Muscle layer of duodenum (tissue), 2 donors: ENCODE measurements around the gene TRIM60.
"Not testable (repeated sequence)": the region's sequence is repeated elsewhere in the genome, so short reads cannot be mapped to it uniquely, and the experiment has no call there.

Experiments used
- H3K27ac ChIP-seq: one replicate; pipeline ENCODE4 v1.7.0; 2013; ENCODE audit warnings: mild to moderate bottlenecking, low read length
- H3K27me3 ChIP-seq: one replicate; pipeline ENCODE4 v1.7.0; 2013; ENCODE audit warnings: low read depth, mild to moderate bottlenecking, control low read depth, low read length
- H3K36me3 ChIP-seq, 2 donors: one replicate each; pipeline ENCODE4 v1.7.0; 2013; ENCODE audit warnings: low read length in 2 of 2, control low read depth in 1 of 2, mild to moderate bottlenecking in 1 of 2; ENCODE audit not compliant: insufficient read depth in 2 of 2, control insufficient read depth in 1 of 2
- H3K4me1 ChIP-seq, 2 donors: one replicate each; pipeline ENCODE4 v1.7.0; 2013; ENCODE audit warnings: low read length in 2 of 2, mild to moderate bottlenecking in 2 of 2, control low read depth in 1 of 2, moderate library complexity in 1 of 2; ENCODE audit not compliant: insufficient read depth in 2 of 2, control insufficient read depth in 1 of 2
- H3K4me3 ChIP-seq, 2 donors: one replicate each; pipeline ENCODE4 v1.7.0; 2013; ENCODE audit warnings: low read length in 2 of 2, low read depth in 1 of 2, mild to moderate bottlenecking in 1 of 2
- H3K9me3 ChIP-seq, 2 donors: one replicate each; pipeline ENCODE4 v1.7.0; 2013; ENCODE audit warnings: low read length in 2 of 2, control low read depth in 1 of 2, mild to moderate bottlenecking in 1 of 2; ENCODE audit not compliant: control insufficient read depth in 1 of 2
- donor health status: healthy.

TRIM60 gene

GRCh38 chr4:165009493-165010227 lies 22.1 kb upstream of the TRIM60 start:
- H3K4me1 ChIP-seq: no peaks in the 10 kb centered on the region
- H3K27me3 ChIP-seq: no peaks in the 10 kb centered on the region

GRCh38 chr4:165010487-165010886 lies 21.3 kb upstream of the TRIM60 start:
- Histone ChIP-seq H3K27me3 (no peaks in the 10 kb centered on the region), H3K4me1 (no peaks in the 10 kb centered on the region), H3K36me3 (no peaks in the 10 kb centered on the region), H3K9me3 (no peaks in the 10 kb centered on the region), H3K27ac (no peak overlapping the region), H3K4me3 (no peak overlapping the region)

More at GRCh38 chr4:165009493-165010227, 22.1 kb upstream of the TRIM60 start:
- H3K4me3 ChIP-seq: no peak overlapping the region
- H3K27ac ChIP-seq: no peak overlapping the region
- H3K9me3 ChIP-seq: no peaks in the 10 kb centered on the region
- no peaks in the 10 kb centered on the region for H3K36me3 ChIP-seq

- no peak overlapping the region for H3K27ac ChIP-seq
- no peaks in the 10 kb centered on the region for H3K27me3 ChIP-seq
- H3K36me3 ChIP-seq: no peaks in the 10 kb centered on the region
- H3K9me3 ChIP-seq: no peaks in the 10 kb centered on the region
- H3K4me1 ChIP-seq: no peaks in the 10 kb centered on the region
- H3K4me3 ChIP-seq: no peak overlapping the region
These were observed 20.8 kb upstream of the TRIM60 start for GRCh38 chr4:165010991-165011390.

- H3K36me3 ChIP-seq: no peaks in the 10 kb centered on the region
- no peaks in the 10 kb centered on the region for H3K27me3 ChIP-seq
- H3K27ac ChIP-seq: no peak overlapping the region
- H3K4me1 ChIP-seq: no peaks in the 10 kb centered on the region
- H3K9me3 ChIP-seq: no peaks in the 10 kb centered on the region
- no peak overlapping the region for H3K4me3 ChIP-seq
These were observed 20.4 kb upstream of the TRIM60 start for GRCh38 chr4:165011403-165011802.

GRCh38 chr4:165013691-165014090 lies 18.1 kb upstream of the TRIM60 start:
- Histone ChIP-seq H3K27ac (no peak overlapping the region), H3K36me3 (no peaks in the 10 kb centered on the region), H3K9me3 (no peaks in the 10 kb centered on the region), H3K4me3 (no peak overlapping the region), H3K27me3 (no peaks in the 10 kb centered on the region), H3K4me1 (no peaks in the 10 kb centered on the region)

- H3K9me3 ChIP-seq: no peaks in the 10 kb centered on the region
- no peak overlapping the region for H3K4me3 ChIP-seq
- no peaks in the 10 kb centered on the region for H3K36me3 ChIP-seq
- no peaks in the 10 kb centered on the region for H3K27me3 ChIP-seq
- no peaks in the 10 kb centered on the region for H3K4me1 ChIP-seq
- no peak overlapping the region for H3K27ac ChIP-seq
These were observed 14.8 kb upstream of the TRIM60 start for GRCh38 chr4:165016971-165017370.

- not testable (repeated sequence) for H3K36me3 ChIP-seq, H3K27ac ChIP-seq, H3K27me3 ChIP-seq, H3K9me3 ChIP-seq, H3K4me3 ChIP-seq, H3K4me1 ChIP-seq
These were observed 11.8 kb upstream of the TRIM60 start for GRCh38 chr4:165019995-165020394.

- not testable (repeated sequence) for H3K9me3 ChIP-seq, H3K4me1 ChIP-seq, H3K27me3 ChIP-seq, H3K27ac ChIP-seq, H3K36me3 ChIP-seq, H3K4me3 ChIP-seq
These were observed 6.0 kb upstream of the TRIM60 start for GRCh38 chr4:165025782-165026181.

- Histone ChIP-seq H3K9me3 (no peaks in the 10 kb centered on the region), H3K27me3 (no peaks in the 10 kb centered on the region), H3K36me3 (no peaks in the 10 kb centered on the region)
These were observed 3.9 kb upstream of the TRIM60 start for GRCh38 chr4:165027762-165028402.

GRCh38 chr4:165048170-165048569 lies 16.4 kb downstream of the TRIM60 start:
- Histone ChIP-seq H3K36me3 (no peaks in the 10 kb centered on the region), H3K4me1 (no peaks in the 10 kb centered on the region), H3K27ac (no peak overlapping the region), H3K9me3 (no peaks in the 10 kb centered on the region), H3K27me3 (no peaks in the 10 kb centered on the region), H3K4me3 (no peak overlapping the region)

More at GRCh38 chr4:165027762-165028402, 3.9 kb upstream of the TRIM60 start:
- H3K4me1 ChIP-seq: no peaks in the 10 kb centered on the region
- no peak overlapping the region for H3K4me3 ChIP-seq
- no peak overlapping the region for H3K27ac ChIP-seq

GRCh38 chr4:165052627-165053026 lies 20.8 kb downstream of the TRIM60 start:
- H3K4me1 ChIP-seq: no peaks in the 10 kb centered on the region
- H3K9me3 ChIP-seq: no peaks in the 10 kb centered on the region
- H3K4me3 ChIP-seq: no peak overlapping the region
- no peaks in the 10 kb centered on the region for H3K27me3 ChIP-seq
- H3K36me3 ChIP-seq: no peaks in the 10 kb centered on the region
- H3K27ac ChIP-seq: no peak overlapping the region

GRCh38 chr4:165053645-165054044 lies 21.8 kb downstream of the TRIM60 start, which contains the start of gene TRIM75:
TSS of gene TRIM75 (plus strand) at chr4:165053866. CDS start at chr4:165059148, 5,282 bp downstream.
- Histone ChIP-seq H3K9me3 (no peaks in the 10 kb centered on the region), H3K4me3 (no peak within 1 kb of the TSS), H3K27me3 (no peaks in the 10 kb centered on the region), H3K36me3 (no peaks in the 10 kb centered on the region), H3K4me1 (no peaks in the 10 kb centered on the region), H3K27ac (no peak within 1 kb of the TSS)
